ENCODE data around the gene NEDD8.

NEDD8 gene

DNA sequence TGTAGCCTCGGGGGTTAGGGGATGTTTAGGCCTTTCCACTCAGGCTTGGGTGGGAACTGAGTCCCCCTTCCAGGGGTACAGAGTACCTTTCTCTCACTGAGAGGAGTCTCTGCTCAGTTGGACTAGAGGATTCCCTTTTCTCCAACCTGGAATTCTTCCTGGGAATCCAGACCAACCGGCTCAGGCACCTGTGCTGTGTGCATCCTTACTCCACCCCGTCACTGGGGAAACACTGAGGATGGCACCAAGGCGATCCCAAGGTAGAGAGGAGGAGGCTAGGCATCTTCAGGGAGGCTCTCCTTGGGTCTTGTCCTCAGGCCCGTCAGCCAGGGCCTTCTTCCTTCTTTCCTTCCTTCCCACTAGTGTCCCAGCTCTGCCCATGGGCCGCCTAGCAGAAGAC is 31.7 kb upstream of the NEDD8 start:
- DNase-seq (ENCODE audit: low spot score) = no peak

- DNase-seq (ENCODE audit: low spot score) = no peak
Measured at GRCh38 chr14:24262821-24263733, 30.9 kb upstream of the NEDD8 start, which contains the start of gene TGM1. Gene TGM1 (minus strand): TSS chr14:24263177. CDS start chr14:24262352, 825 bp downstream.

DNA sequence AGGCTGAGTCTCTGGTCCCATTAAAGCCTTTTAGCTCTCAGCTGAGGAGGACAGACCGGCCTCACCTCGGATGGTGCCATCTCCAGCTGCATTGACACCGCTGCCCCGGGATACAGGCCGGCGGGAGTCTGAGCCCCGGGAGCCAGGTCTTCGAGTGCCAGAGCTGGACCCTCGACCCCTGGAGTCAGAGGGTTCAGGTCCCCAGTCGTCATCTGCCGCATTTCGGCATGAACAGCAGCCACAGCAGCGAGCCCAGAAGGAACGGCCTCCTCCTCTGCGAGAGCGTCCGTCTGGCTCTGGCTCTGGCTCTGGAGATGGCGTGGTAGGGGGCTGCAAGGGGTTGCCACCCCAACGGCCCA is 29.8 kb upstream of the NEDD8 start:
- no peak for DNase-seq (ENCODE audit: low spot score)

DNA sequence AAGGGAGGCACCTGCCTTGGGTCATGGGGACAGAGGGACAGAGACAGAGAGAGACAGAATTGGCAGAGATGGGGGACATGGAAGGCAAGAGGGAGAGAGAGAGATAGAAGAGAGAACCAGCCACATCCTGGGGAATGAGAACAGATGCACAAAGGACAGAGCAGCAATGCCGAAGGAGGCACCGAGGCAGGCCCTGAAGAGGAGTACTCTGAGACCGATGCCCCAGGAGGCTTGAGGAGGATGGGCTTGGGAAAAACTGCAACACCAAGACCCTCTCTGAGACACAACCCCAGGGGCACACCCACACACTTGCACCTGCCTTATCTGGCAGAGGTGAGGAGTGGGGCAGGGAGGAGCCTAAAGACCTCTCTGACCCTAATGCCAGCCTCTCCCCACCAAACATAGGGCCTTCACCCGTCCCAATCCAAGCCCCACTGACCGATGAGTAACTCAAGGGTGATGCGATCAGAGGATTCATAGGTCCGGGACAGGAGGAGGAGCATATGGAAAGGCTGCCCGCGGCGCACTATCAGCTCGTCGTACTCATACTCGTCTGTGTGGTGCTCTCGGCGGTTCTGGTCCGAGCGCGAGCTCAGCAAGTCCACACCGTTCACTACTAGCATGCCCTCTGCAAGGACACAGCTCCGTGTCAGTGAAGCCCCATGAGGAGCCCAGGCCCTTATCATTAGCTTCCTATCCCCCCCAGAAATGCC is 29.2 kb upstream of the NEDD8 start:
- DNase-seq (ENCODE audit: low spot score) = no peak

DNA sequence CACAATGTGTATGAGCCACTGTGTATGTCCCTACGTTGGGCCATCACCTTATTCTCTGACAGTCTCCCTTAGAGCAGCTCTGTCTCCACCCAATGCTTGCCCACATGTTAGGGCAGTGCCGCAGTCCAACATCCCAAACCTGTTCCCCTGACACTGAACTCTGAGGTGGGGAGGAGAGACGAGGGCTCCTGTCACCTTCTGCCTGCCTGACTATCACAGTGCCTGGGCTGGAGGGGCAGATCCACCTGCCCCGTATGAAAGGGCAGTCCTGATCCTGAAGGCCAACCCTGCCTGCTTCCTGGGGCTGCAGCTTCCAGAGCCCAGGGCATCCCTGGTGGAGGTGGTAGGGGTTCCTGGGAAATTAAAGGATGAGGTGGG is 28.6 kb upstream of the NEDD8 start:
- no peak for DNase-seq (ENCODE audit: low spot score)

GRCh38 chr14:24260026-24260779 is 28.0 kb upstream of the NEDD8 start:
- DNase-seq (ENCODE audit: low spot score) = no peak

GRCh38 chr14:24259282-24260025 is 27.3 kb upstream of the NEDD8 start:
- peak; percentile 80 for DNase-seq (ENCODE audit: low spot score)

DNA sequence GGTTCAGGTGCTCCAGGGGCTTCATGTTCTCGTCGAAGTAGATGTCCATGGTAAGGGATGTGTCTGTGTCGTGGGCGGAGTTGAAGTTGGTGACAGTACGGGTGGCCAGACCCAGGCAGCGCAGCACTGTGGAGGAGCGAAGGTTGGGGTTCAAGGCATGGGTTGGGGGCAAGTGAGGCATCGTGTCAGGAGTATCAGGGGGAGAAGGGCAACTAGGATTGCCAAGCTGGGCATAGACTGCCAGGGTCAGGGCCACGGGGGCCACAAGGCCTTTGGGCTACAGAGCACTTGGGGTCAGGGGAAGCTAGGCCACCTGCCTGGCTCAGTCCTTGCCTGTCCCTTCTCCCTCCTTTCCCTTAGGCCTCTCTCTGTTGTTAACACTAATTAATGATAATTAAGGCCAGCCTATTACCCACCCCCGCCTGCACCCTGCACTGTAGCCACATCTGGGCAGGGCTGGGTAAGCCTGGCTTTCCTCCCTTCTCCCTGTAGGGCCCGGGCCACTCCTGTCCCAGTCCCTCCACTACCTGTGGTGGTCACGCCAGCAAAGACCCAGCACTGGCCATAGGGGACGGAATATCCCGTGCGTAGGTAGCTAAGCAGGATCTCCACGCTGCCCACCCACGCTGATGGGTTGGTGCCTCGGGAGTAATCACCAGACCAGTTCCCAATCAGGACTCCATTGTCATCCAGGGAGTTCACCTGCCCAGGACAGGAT is 26.5 kb upstream of the NEDD8 start:
- DNase-seq (ENCODE audit: low spot score) = no peak

GRCh38 chr14:24258119-24258518 is 26.0 kb upstream of the NEDD8 start:
- DNase-seq (ENCODE audit: low spot score) = no peak

DNA sequence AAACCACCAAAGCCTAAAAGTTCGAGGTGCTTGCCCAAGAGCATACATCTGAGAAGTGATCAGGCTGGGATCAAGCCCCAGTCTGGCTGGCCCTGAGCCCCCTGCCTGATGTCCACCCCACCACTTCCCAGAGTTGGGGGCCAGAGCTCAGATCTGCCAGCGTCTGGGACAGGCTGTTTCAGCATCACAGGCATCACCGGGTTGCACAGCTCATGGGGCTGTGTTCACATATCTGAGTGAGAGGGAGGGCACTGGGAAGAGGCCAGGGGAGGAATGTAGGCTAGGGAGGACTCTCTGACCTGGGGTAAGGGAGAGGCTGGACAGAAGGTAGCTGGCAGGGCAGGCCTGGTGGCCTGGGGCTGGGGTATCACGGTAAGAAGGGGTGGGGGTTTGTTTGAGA is 24.8 kb upstream of the NEDD8 start:
- DNase-seq (ENCODE audit: low spot score) = peak; percentile 40

DNA sequence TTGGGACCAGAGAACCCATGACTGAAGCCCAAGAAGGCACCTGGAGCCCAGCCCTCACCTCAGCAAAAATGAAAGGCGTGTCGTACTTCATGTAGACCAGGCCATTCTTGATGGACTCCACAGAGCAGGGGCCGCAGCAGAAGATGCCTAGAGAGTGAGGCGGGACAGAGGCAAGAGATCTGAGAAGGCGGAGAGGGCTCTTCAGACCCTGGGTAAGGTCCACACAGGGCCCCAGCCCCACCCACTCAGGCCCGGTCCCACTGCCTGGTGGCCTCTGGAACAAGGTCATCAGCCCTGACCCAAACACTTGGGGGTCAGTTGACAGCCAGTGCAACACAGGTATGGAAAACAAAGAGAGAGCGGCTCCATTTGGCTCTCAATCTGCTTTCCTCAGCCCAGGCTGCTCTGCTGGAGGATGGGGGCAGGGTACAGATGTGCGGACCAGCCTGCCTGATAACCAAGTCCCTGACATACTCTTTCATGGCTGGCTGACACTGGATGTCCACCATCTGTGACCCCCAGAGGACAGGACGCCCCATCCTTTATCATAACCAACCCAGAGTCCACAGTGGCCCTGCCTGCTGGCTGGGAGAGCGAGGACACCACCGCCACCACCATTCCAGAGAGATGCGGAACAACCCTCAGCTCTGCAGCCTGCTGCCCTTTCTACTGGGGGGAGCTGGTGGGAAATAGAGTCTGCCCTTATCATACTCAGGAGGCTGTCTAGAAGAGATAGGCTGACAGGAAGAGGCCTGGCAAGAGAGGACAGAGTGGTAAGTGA is 24.0 kb upstream of the NEDD8 start:
- DNase-seq (ENCODE audit: low spot score) = no peak

- DNase-seq (ENCODE audit: low spot score) = no peak
Measured at GRCh38 chr14:24255438-24255837, 23.3 kb upstream of the NEDD8 start.

GRCh38 chr14:24254630-24255392 is 22.6 kb upstream of the NEDD8 start:
- no peak for DNase-seq (ENCODE audit: low spot score)

GRCh38 chr14:24253936-24254335 is 21.8 kb upstream of the NEDD8 start:
- no peak for DNase-seq (ENCODE audit: low spot score)

- DNase-seq (ENCODE audit: low spot score) = no peak
Measured at GRCh38 chr14:24252289-24253124, 20.3 kb upstream of the NEDD8 start.

DNA sequence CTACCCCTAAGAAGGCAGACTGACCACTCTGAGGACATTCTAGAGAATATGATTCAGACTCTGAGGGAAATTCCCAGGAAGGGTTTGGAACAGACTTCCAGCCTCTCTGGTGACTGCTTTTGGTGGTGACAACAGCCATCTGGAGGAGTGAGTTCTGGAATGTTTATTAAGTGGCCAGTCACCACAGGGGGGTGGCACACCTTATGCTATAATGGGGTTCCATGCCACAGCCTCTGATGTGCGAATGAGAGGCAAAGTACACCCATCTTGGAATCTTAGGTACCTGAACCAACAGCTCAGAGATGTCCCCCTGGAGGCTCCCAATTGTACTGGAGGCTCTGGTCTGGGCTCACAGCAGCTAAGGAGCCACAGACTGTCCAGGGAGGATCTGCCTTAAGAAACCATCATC is 19.7 kb upstream of the NEDD8 start:
- DNase-seq (ENCODE audit: low spot score) = peak; percentile 79

DNA sequence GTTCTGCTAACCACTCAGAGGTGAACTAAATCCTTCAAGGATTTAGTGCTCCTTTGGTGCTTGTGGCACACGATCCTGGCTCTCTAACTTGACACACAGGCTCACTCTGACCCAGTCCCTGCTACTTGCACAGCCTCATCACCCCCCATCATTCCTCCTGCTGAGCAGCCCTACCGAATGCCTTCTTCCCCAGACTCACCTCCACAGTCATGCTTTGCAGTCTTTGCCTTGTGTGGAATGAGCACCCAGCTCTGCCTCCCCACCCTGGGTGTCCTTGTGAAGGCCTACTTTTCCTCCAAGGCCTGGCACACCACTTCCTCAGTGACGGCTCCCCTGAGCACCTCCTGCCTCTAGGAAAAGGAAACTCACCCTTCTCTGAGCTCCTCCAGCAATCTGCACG is 18.2 kb upstream of the NEDD8 start:
- no peak for DNase-seq (ENCODE audit: low spot score)

DNA sequence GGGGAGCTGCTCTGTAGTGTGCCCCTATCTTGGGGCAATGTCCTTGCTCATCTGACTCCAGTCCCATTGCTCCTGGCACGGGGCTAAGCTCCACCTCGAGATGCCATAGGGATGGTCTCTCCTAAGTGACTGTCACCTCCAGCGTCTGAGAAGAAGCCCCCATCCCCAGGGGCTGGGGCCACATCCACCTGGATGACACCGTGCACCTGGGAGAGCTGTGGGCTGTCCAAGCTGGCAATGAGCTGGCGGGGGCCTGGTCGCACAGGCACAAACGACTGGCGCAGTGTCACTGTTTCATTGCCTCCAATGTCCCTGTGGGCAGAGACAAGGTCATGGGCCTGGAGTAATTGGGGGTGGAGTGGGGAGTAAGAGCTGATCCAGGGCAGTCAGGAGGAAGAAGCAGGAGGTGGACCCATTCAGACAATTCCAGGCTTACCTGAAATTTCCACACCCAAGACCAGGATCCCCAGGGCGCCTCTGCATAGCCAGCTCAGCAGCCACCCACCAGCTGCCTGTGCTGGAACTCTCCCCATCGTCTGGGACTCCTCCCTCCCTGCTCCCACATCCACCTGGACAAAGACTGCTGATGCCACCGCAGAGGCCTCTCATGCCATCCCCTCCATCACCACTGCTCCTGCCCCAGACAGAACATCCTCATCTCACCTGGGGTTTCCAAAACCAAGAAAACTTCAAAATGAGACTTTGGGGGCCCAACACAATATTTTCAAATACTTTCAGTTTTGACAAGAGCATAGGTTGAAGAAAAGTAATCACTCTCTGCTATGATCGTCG is 17.3 kb upstream of the NEDD8 start:
- no peak for DNase-seq (ENCODE audit: low spot score)
